C4-2B (cell line): ENCODE results near the gene RAB18.
"Not testable (repeated sequence)": the region's sequence is repeated elsewhere in the genome, so short reads cannot be mapped to it uniquely, and the experiment has no call there.

Source experiments
- H3K27ac ChIP-seq: fragments of 450-650 bp; 2 replicates; pipeline ENCODE4 v1.5.1; 2017
- ZFX ChIP-seq: fragments of 450-650 bp; IDR thresholded peaks from 2 replicates; pipeline ENCODE4 v1.6.1; 2017
- TF ChIP-seq, protein P1 (sequence below): fragments of 450-650 bp; conservative IDR thresholded peaks from 2 replicates; pipeline ENCODE4 v1.5.1; 2017; ENCODE audit warnings: mild to moderate bottlenecking

RAB18 gene

GRCh38 chr10:27490807-27491206 is 13.3 kb upstream of the RAB18 start:
- no peak overlapping the region for H3K27ac ChIP-seq
- no peak for TF ChIP-seq ZFX
- TF ChIP-seq, protein P1, sequence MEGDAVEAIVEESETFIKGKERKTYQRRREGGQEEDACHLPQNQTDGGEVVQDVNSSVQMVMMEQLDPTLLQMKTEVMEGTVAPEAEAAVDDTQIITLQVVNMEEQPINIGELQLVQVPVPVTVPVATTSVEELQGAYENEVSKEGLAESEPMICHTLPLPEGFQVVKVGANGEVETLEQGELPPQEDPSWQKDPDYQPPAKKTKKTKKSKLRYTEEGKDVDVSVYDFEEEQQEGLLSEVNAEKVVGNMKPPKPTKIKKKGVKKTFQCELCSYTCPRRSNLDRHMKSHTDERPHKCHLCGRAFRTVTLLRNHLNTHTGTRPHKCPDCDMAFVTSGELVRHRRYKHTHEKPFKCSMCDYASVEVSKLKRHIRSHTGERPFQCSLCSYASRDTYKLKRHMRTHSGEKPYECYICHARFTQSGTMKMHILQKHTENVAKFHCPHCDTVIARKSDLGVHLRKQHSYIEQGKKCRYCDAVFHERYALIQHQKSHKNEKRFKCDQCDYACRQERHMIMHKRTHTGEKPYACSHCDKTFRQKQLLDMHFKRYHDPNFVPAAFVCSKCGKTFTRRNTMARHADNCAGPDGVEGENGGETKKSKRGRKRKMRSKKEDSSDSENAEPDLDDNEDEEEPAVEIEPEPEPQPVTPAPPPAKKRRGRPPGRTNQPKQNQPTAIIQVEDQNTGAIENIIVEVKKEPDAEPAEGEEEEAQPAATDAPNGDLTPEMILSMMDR: no peak

- no peak for TF ChIP-seq ZFX
- TF ChIP-seq, protein P1: no peak
- no peak overlapping the region for H3K27ac ChIP-seq
These were observed 9.8 kb upstream of the RAB18 start for GRCh38 chr10:27494116-27494805.

- H3K27ac ChIP-seq: no peak overlapping the region
- TF ChIP-seq ZFX: no peak
- TF ChIP-seq, protein P1: no peak
These were observed 8.0 kb upstream of the RAB18 start for GRCh38 chr10:27496137-27496536.

- TF ChIP-seq, protein P1: no peak
- TF ChIP-seq ZFX: no peak
- no peak overlapping the region for H3K27ac ChIP-seq
These were observed 4.0 kb upstream of the RAB18 start for GRCh38 chr10:27500096-27500495.

DNA sequence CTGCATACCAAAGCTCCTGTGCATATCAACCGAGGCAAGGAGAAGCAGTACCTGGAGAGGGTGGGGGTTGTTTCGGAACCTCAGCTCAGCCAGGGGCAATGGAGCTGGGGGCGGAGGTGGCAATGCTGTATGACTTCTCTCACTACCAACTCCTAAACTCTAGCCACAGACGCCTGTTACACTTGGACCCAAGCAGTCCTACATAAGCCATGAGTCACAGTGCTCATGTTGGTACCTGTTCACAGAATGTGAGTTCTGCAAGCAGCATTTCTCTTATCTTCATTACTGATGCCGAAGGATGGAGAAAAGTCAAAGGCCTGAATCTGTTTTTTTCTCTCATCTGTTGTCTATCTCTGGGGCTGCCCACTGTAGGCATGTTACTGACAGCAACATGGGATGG is 3.2 kb upstream of the RAB18 start:
- TF ChIP-seq, protein P1: no peak
- TF ChIP-seq ZFX: no peak
- no peak overlapping the region for H3K27ac ChIP-seq

DNA sequence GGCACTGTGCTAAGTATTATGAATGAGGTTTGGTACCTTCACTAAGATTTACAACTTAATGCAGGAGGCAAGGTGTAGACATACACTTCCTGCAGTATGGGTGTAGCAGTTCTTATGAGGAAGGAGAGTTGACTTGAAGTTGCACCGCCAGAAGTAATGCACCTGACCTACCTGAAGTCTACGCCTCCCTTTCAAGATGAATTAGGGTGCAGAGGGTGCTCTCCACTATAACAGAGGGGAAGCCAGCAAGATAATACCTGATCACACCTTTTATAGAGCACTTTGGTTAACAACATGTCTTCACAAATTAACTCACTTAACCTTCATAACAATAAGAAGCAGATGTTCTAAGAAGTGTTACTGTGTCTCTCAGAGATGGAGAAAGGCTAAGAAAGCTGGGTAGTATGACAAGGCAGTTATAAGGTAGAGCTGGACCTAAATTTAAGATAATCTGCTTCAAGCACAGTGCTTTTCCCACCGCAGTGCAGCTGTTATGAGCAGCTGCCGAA is 552 bp upstream of the RAB18 start:
- H3K27ac ChIP-seq: peak overlapping the region; percentile 75
- TF ChIP-seq, protein P1: no peak
- no peak for TF ChIP-seq ZFX

DNA sequence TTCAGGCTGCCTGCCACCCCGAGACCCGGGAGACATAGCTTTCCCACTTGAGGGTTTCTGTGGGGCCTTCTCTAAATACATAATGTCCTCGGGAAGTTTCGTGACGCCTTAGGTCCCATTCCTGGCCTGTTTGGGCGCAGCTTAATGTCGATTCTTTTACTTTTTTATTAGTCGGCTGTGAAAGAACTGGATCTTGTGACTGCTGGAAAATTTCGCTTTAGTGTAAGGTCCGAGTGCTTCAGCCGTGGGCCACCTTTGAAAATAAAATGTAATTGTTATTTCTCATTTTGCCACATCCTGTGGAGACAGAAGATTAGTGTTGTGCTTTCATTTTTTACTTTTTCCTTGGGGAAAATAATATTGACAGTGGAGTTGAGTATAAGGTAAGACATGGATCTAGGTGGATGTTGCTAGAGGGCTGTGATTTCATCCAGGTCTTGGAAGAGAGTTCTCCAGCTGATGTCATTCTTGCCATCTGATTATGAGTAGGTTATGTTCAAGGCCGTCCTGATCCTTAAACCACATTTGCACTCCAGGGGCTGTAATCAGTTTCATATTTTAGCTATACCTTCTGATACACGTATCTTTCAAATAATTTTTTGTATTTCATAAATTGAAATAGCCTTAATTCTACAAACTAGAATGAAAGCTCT is 830 bp downstream of the RAB18 start:
- peak overlapping the region; percentile 75 for H3K27ac ChIP-seq
- no peak for TF ChIP-seq ZFX
- TF ChIP-seq, protein P1: no peak

DNA sequence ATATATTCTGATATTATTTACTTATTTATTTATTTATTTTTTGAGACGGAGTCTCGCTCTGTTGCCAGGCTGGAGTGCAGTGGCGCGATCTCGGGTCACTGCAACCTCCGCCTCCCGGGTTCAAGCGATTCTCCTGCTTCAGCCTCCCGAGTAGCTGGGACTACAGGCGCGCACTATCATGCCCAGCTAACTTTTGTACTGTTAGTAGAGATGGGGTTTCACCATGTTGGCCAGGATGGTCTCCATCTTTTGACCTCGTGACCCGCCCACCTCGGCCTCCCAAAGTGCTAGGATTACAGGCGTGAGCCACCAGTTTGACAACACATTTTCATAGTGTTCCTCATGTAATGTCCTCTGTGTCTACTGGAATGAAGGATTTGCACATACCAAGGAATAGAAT is 1.4 kb downstream of the RAB18 start:
- not testable (repeated sequence) for H3K27ac ChIP-seq
